WERI-Rb-1 (cell line): ENCODE measurements around the gene HNRNPM.

Experiments used
- DNase-seq: peaks from one replicate; pipeline ENCODE4 v3.0.0-alpha.2; 2020
- H3K27ac ChIP-seq: fragments of 250-450 bp; sonication (Bioruptor Pico); 2 replicates; pipeline ENCODE4 v1.5.1; 2020; ENCODE audit warnings: mild to moderate bottlenecking, moderate library complexity
- H3K27me3 ChIP-seq: fragments of 250-450 bp; sonication (Bioruptor Pico); 2 replicates; pipeline ENCODE4 v1.5.1; 2021; ENCODE audit warnings: mild to moderate bottlenecking, low read depth, moderate library complexity; ENCODE audit not compliant: insufficient read depth, severe bottlenecking
- H3K36me3 ChIP-seq: fragments of 250-450 bp; sonication (Bioruptor Pico); 2 replicates; pipeline ENCODE4 v1.5.1; 2020; ENCODE audit warnings: mild to moderate bottlenecking, moderate library complexity
- H3K4me3 ChIP-seq: 2 replicates; pipeline ENCODE4 v1.5.1; 2011; ENCODE audit warnings: low read depth, mild to moderate bottlenecking, control low read depth, low read length
- H3K9me3 ChIP-seq: fragments of 250-450 bp; sonication (Bioruptor Pico); 2 replicates; pipeline ENCODE4 v1.5.1; 2021; ENCODE audit warnings: mild to moderate bottlenecking, moderate library complexity; ENCODE audit not compliant: severe bottlenecking
- TF ChIP-seq, protein P1 (sequence below): IDR thresholded peaks from 2 replicates; pipeline ENCODE4 v1.5.1; 2011; ENCODE audit warnings: low read depth, mild to moderate bottlenecking, control low read depth, inconsistent platforms, low read length

The HNRNPM gene

DNA sequence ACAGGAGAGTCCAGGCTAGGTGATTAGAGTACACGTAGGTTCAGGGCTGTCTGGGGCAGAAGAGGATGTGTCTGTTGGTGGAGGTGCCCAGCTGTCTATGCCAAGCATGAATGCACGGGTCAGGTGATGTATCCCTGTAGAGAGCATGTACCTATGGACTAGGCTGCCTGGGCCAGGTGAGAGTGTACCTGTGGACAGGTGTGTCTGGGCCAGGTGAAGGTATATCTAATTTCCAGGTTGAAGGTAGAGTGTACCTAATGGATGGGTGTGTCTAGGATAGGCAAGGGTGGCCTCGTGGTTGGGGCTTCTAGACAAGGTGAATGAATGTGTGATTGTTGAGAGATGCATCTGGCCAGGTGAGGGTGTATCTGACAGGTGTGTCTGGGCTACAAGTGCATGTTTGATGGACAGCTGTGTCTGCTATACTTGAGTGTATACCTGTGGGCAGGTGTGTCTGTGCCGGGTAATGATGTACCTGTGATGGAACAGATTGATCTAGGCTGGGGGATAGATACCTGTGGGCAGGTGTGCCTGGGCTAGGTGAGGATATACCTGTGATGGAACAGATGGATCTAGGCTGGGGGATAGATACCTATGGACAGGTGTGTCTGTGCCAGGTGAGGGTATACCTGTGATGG is 84.7 kb downstream of the HNRNPM start:
- H3K36me3 ChIP-seq = no peaks in the 10 kb centered on the region
- H3K27ac ChIP-seq = no peak overlapping the region
- H3K9me3 ChIP-seq = no peaks in the 10 kb centered on the region
- H3K4me3 ChIP-seq = no peak overlapping the region
- no peak for DNase-seq
- TF ChIP-seq, protein P1, sequence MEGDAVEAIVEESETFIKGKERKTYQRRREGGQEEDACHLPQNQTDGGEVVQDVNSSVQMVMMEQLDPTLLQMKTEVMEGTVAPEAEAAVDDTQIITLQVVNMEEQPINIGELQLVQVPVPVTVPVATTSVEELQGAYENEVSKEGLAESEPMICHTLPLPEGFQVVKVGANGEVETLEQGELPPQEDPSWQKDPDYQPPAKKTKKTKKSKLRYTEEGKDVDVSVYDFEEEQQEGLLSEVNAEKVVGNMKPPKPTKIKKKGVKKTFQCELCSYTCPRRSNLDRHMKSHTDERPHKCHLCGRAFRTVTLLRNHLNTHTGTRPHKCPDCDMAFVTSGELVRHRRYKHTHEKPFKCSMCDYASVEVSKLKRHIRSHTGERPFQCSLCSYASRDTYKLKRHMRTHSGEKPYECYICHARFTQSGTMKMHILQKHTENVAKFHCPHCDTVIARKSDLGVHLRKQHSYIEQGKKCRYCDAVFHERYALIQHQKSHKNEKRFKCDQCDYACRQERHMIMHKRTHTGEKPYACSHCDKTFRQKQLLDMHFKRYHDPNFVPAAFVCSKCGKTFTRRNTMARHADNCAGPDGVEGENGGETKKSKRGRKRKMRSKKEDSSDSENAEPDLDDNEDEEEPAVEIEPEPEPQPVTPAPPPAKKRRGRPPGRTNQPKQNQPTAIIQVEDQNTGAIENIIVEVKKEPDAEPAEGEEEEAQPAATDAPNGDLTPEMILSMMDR = no peak
- H3K27me3 ChIP-seq = no peaks in the 10 kb centered on the region

DNA sequence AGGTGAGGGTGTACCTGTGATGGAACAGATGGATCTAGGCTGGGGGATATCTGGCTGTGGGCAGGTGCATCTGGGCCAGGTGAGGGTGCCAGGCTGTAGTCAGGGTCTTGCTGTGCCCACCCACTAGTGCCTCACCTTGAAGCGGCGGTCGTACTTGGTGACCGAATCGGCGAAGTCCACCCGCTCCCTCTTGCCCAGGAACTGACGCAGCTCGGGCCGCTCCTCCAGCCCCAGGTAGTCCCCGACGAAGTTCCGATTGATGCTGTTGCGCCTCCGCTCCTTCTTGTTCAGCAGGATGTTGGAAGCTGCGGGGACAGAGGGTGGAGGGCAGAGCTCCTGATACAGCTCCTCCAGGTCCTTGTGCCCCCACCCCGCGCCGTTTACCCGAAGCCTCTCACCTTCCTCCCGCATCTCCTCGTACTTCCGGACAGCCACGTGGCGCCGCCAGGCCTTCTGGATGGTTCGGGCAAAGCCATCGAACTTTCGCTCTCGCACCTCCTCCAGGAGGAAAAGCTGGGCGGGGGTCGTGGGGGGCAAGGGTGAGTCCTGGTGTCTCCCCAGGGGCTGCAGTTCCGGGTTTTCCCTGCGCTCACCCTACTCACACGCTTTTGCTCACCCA is 85.4 kb downstream of the HNRNPM start:
- H3K36me3 ChIP-seq = no peaks in the 10 kb centered on the region
- no peak overlapping the region for H3K27ac ChIP-seq
- H3K4me3 ChIP-seq = no peak overlapping the region
- DNase-seq = no peak
- H3K27me3 ChIP-seq = no peaks in the 10 kb centered on the region
- TF ChIP-seq, protein P1 = no peak
- H3K9me3 ChIP-seq = no peaks in the 10 kb centered on the region

DNA sequence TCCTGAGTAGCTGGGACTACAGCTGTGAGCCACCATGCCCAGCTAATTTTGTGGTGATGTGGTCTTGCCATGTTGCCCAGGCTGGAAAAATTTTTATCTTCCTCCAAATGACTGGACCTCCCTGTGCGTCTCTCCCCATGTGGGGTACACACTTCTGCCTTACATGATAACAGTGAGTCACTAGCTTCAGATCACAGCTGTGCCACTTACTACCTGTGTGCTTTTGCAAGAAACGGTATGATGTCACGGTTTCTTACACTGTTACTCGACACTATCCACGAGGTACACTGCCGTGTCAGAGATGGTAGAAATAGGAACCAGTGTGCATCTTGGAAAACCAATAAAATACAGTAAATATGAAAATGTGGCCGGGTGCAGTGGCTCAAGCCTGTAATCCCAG is 86.7 kb downstream of the HNRNPM start:
- no peaks in the 10 kb centered on the region for H3K36me3 ChIP-seq
- no peaks in the 10 kb centered on the region for H3K27me3 ChIP-seq
- no peak overlapping the region for H3K4me3 ChIP-seq
- TF ChIP-seq, protein P1 = no peak
- no peak for DNase-seq
- H3K27ac ChIP-seq = no peak overlapping the region
- no peaks in the 10 kb centered on the region for H3K9me3 ChIP-seq

GRCh38 chr19:8532225-8532624 is 87.5 kb downstream of the HNRNPM start:
- TF ChIP-seq, protein P1 = no peak
- Histone ChIP-seq H3K4me3 (no peak overlapping the region), H3K27me3 (no peaks in the 10 kb centered on the region), H3K9me3 (no peaks in the 10 kb centered on the region), H3K36me3 (no peaks in the 10 kb centered on the region), H3K27ac (no peak overlapping the region)
- DNase-seq = no peak

DNA sequence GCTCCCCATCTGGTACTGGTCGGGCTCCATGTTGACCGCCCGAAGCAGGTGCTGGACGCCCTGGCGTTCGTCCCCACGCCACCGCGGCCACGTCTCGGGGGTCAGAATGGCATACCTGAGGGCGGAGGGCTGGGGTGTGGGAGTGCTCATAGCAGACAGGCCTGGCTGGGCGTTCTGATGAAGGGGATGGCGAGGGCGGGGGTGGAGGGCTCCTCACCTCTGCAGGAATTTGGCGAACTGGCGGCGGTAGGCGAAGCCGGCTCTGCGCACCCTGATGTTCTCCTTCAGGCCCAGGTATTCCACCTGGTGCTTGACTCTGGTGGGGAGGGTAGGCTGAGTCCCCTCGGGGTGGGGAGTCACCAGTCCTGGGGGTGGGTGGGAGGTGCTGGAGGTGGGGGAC is 91.5 kb downstream of the HNRNPM start:
- Histone ChIP-seq H3K4me3 (no peak overlapping the region), H3K27ac (no peak overlapping the region), H3K36me3 (no peaks in the 10 kb centered on the region), H3K9me3 (no peaks in the 10 kb centered on the region), H3K27me3 (no peaks in the 10 kb centered on the region)
- TF ChIP-seq, protein P1 = no peak
- DNase-seq = no peak

- no peak overlapping the region for H3K4me3 ChIP-seq
- TF ChIP-seq, protein P1 = no peak
- no peaks in the 10 kb centered on the region for H3K36me3 ChIP-seq
- no peaks in the 10 kb centered on the region for H3K27me3 ChIP-seq
- no peak for DNase-seq
- H3K9me3 ChIP-seq = no peaks in the 10 kb centered on the region
- H3K27ac ChIP-seq = no peak overlapping the region
Measured at GRCh38 chr19:8537099-8537498, 92.3 kb downstream of the HNRNPM start.
